Measurements from ENCODE around the gene SEMA7A. TPM values are rescaled to one million over a fixed set of nuclear protein-coding genes. Genes with fewer than 3 reads are reported as not detected.

SEMA7A gene
- total and polyA plus RNA-seq, 2 donors from 2014 or later = 2.8 to 3.6 TPM

GRCh38 chr15:74373056-74373650 is 60.6 kb downstream of the SEMA7A start:
- peaks cover 0 to 12% (median 6%) of the 10 kb centered on the region in 3 donors for H3K4me1 ChIP-seq (ENCODE audit: control insufficient read depth in 2 of 3, insufficient read depth in 2 of 3, low read depth in 1 of 3, low read length in 3 of 3)
- H3K9me3 ChIP-seq (ENCODE audit: control insufficient read depth in 2 of 3, insufficient read depth in 1 of 3, low read length in 3 of 3) = no peaks in the 10 kb centered on the region
- intact Hi-C loops (cut with DNase I) = loop anchor here (10.0 kb wide), 1 partner anchor 262 kb away; no protein-coding TSS in a partner anchor
- no peak overlapping the region for H3K4me3 ChIP-seq (ENCODE audit: low read length in 3 of 3)
- no peaks in the 10 kb centered on the region for H3K36me3 ChIP-seq (ENCODE audit: control insufficient read depth in 2 of 3, insufficient read depth in 3 of 3, low read length in 3 of 3)
- no peak overlapping the region for H3K27ac ChIP-seq (ENCODE audit: low read depth in 2 of 2, low read length in 2 of 2)
- H3K27me3 ChIP-seq (ENCODE audit: control insufficient read depth, insufficient read depth, low read length) = no peaks in the 10 kb centered on the region
- H3K9ac ChIP-seq (ENCODE audit: low read length in 3 of 3) = peak overlapping the region in 1 of 3 donors; percentile 16
- peak in 1 of 5 donors; percentile 50 for DNase-seq
- no peak for FAIRE-seq
- TF ChIP-seq CTCF (IDR thresholded peaks at IDR 0.05; ENCODE audit: borderline replicate concordance, extremely low read depth, insufficient read depth) = no peak

- no peaks in the 10 kb centered on the region for H3K36me3 ChIP-seq (ENCODE audit: control insufficient read depth in 2 of 3, insufficient read depth in 3 of 3, low read length in 3 of 3)
- TF ChIP-seq CTCF (IDR thresholded peaks at IDR 0.05; ENCODE audit: borderline replicate concordance, extremely low read depth, insufficient read depth) = no peak
- no peak overlapping the region for H3K27ac ChIP-seq (ENCODE audit: low read depth in 2 of 2, low read length in 2 of 2)
- peaks cover 0 to 14% (median 6%) of the 10 kb centered on the region in 3 donors for H3K4me1 ChIP-seq (ENCODE audit: control insufficient read depth in 2 of 3, insufficient read depth in 2 of 3, low read depth in 1 of 3, low read length in 3 of 3)
- H3K4me3 ChIP-seq (ENCODE audit: low read length in 3 of 3) = no peak overlapping the region
- DNase-seq (no peak), FAIRE-seq (no peak)
- intact Hi-C loops (cut with DNase I) = loop anchor here (10.0 kb wide), 1 partner anchor 264 kb away; no protein-coding TSS in a partner anchor
- no peak overlapping the region for H3K9ac ChIP-seq (ENCODE audit: low read length in 3 of 3)
- H3K27me3 ChIP-seq (ENCODE audit: control insufficient read depth, insufficient read depth, low read length) = no peaks in the 10 kb centered on the region
- no peaks in the 10 kb centered on the region for H3K9me3 ChIP-seq (ENCODE audit: control insufficient read depth in 2 of 3, insufficient read depth in 1 of 3, low read length in 3 of 3)
Observed at GRCh38 chr15:74370471-74370870, 63.3 kb downstream of the SEMA7A start.

GRCh38 chr15:74369756-74370155 is 64.0 kb downstream of the SEMA7A start:
- no peak for TF ChIP-seq CTCF (IDR thresholded peaks at IDR 0.05; ENCODE audit: borderline replicate concordance, extremely low read depth, insufficient read depth)
- H3K9me3 ChIP-seq (ENCODE audit: control insufficient read depth in 2 of 3, insufficient read depth in 1 of 3, low read length in 3 of 3) = no peaks in the 10 kb centered on the region
- no peaks in the 10 kb centered on the region for H3K27me3 ChIP-seq (ENCODE audit: control insufficient read depth, insufficient read depth, low read length)
- FAIRE-seq (no peak), DNase-seq (no peak)
- peaks cover 0 to 12% (median 3%) of the 10 kb centered on the region in 3 donors for H3K4me1 ChIP-seq (ENCODE audit: control insufficient read depth in 2 of 3, insufficient read depth in 2 of 3, low read depth in 1 of 3, low read length in 3 of 3)
- no peak overlapping the region for H3K4me3 ChIP-seq (ENCODE audit: low read length in 3 of 3)
- intact Hi-C loops (cut with DNase I) = loop anchor here (10.0 kb wide), 1 partner anchor 265 kb away; no protein-coding TSS in a partner anchor
- H3K36me3 ChIP-seq (ENCODE audit: control insufficient read depth in 2 of 3, insufficient read depth in 3 of 3, low read length in 3 of 3) = no peaks in the 10 kb centered on the region
- H3K27ac ChIP-seq (ENCODE audit: low read depth in 2 of 2, low read length in 2 of 2) = no peak overlapping the region
- no peak overlapping the region for H3K9ac ChIP-seq (ENCODE audit: low read length in 3 of 3)

Data from kidney (tissue), 14 donors.